A549 (cell line): Measurements from ENCODE around the gene SUSD1. TPM values are rescaled to one million over a fixed set of nuclear protein-coding genes. Genes with fewer than 3 reads are reported as not detected.

Source experiments
- ATAC-seq, 2 experiments: fragments of 200-7000 bp in 1 of 2; fragments of >200 bp in 1 of 2; cut with Nextera tagmentation in 1 of 2; cut with Tn5 transposase in 1 of 2; 3 replicates each; pipeline versions ENCODE4 v1.8.0 to v1.9.1; 2018 to 2020; ENCODE audit warnings: mild to moderate bottlenecking in 1 of 2, moderate library complexity in 1 of 2
- CTCF ChIA-PET: fragments of 300-600 bp; sonication (Branson Sonifier 250); formaldehyde crosslinking; extraction: SDS; loops from one replicate; lab custom pipeline; 2021; ENCODE audit warnings: antibody characterized with exemption, inconsistent platforms; lab: Yijun Ruan, JAX
- POLR2A ChIA-PET: fragments of 350-600 bp; formaldehyde crosslinking; extraction: SDS; loops from one replicate; lab custom pipeline; 2021; ENCODE audit warnings: antibody characterized with exemption, inconsistent platforms; lab: Yijun Ruan, JAX
- DNase-seq, 2 experiments: peaks; one replicate each; pipeline versions ENCODE4 v3.0.0 to v3.0.0-alpha.2; 2011 to 2016; ENCODE audit warnings: low read depth in 1 of 2, low spot score in 1 of 2
- FAIRE-seq: peaks from 2 replicates; lab custom pipeline; 2011; peaks lifted over from hg19 to GRCh38; lab: Jason Lieb, UNC
- H3K27ac ChIP-seq, 2 experiments: fragments of >200 bp; sonication (Bioruptor Twin); formaldehyde crosslinking; 3 replicates each; pipeline ENCODE4 v1.5.1; 2016 to 2017
- H3K4me1 ChIP-seq: fragments of >200 bp; sonication (Bioruptor Twin); formaldehyde crosslinking; 3 replicates; pipeline ENCODE4 v1.6.1; 2016
- H3K4me2 ChIP-seq: fragments of >200 bp; sonication (Bioruptor Twin); formaldehyde crosslinking; 3 replicates; pipeline ENCODE4 v1.6.1; 2016
- H3K4me3 ChIP-seq: fragments of >200 bp; sonication (Bioruptor Twin); formaldehyde crosslinking; 3 replicates; pipeline ENCODE4 v1.5.1; 2016
- H3K9me3 ChIP-seq: fragments of >200 bp; sonication (Bioruptor Twin); formaldehyde crosslinking; 3 replicates; pipeline ENCODE4 v1.6.1; 2016
- CBX2 ChIP-seq: fragments of 200-600 bp; sonication (generic); IDR thresholded peaks from 2 replicates; pipeline ENCODE4 v1.6.1; 2016; ENCODE audit warnings: low read depth, mild to moderate bottlenecking, borderline replicate concordance
- CHD4 ChIP-seq: fragments of 200-600 bp; sonication (generic); IDR thresholded peaks from 2 replicates; pipeline ENCODE4 v1.6.1; 2016; ENCODE audit warnings: antibody characterized with exemption, mild to moderate bottlenecking, borderline replicate concordance
- CTCF ChIP-seq: fragments of >200 bp; sonication (Bioruptor Twin); formaldehyde crosslinking; IDR thresholded peaks from 3 replicates; pipeline ENCODE4 v1.5.1; 2016
- EHMT2 ChIP-seq: fragments of 200-600 bp; sonication (generic); IDR thresholded peaks from 2 replicates; pipeline ENCODE4 v1.6.1; 2016; ENCODE audit warnings: antibody characterized with exemption, low read depth, mild to moderate bottlenecking, moderate library complexity
- FOSL2 ChIP-seq, 2 experiments: fragments of 450-650 bp in 1 of 2; fragments of >200 bp in 1 of 2; sonication (Bioruptor Twin) in 1 of 2; formaldehyde crosslinking; IDR thresholded peaks; 2 replicates each; pipeline versions ENCODE4 v1.5.0 to v1.6.1; 2016 to 2020; ENCODE audit warnings: mild to moderate bottlenecking in 1 of 2, moderate library complexity in 1 of 2
- FOXS1 ChIP-seq: fragments of 250-450 bp; sonication (Bioruptor Pico); IDR thresholded peaks from 2 replicates; pipeline ENCODE4 v1.5.0; 2020; ENCODE audit warnings: mild to moderate bottlenecking, moderate library complexity
- HEYL ChIP-seq: fragments of 250-450 bp; sonication (Bioruptor Pico); IDR thresholded peaks from 2 replicates; pipeline ENCODE4 v1.8.0; 2021; ENCODE audit warnings: mild to moderate bottlenecking, moderate library complexity
- HOXB5 ChIP-seq: fragments of 250-450 bp; sonication (Bioruptor Pico); IDR thresholded peaks from 2 replicates; pipeline ENCODE4 v1.5.0; 2020; ENCODE audit warnings: mild to moderate bottlenecking, moderate library complexity
- KDM5A ChIP-seq: fragments of 200-600 bp; sonication (generic); IDR thresholded peaks from 2 replicates; pipeline ENCODE4 v1.6.1; 2016; ENCODE audit warnings: antibody characterized with exemption, mild to moderate bottlenecking
- MAFK ChIP-seq: fragments of 450-650 bp; IDR thresholded peaks from 2 replicates; pipeline ENCODE4 v1.6.1; 2014; ENCODE audit not compliant: partially characterized antibody
- MAZ ChIP-seq: fragments of 150-350 bp; IDR thresholded peaks from 2 replicates; pipeline ENCODE4 v1.6.1; 2014; ENCODE audit warnings: antibody characterized with exemption, low read depth, low read length, borderline replicate concordance
- MYC ChIP-seq: IDR thresholded peaks from 2 replicates; pipeline ENCODE4 v1.6.1; 2012; ENCODE audit warnings: mild to moderate bottlenecking, inconsistent platforms, low read length, improper control_type of control experiment, borderline replicate concordance
- NFE2L2 ChIP-seq: fragments of 150-350 bp; conservative IDR thresholded peaks from 2 replicates; pipeline ENCODE4 v1.6.1; 2014; ENCODE audit warnings: low read length
- POLR2AphosphoS2 ChIP-seq: conservative IDR thresholded peaks from 2 replicates; pipeline ENCODE4 v1.6.1; 2012; ENCODE audit warnings: low read length, improper control_type of control experiment, inconsistent platforms
- RNF2 ChIP-seq: fragments of 200-600 bp; sonication (generic); IDR thresholded peaks from 2 replicates; pipeline ENCODE4 v1.6.1; 2016; ENCODE audit warnings: low read depth, mild to moderate bottlenecking, antibody characterized with exemption, moderate library complexity, borderline replicate concordance
- ZFP36 ChIP-seq: fragments of 450-650 bp; IDR thresholded peaks from 2 replicates; pipeline ENCODE4 v1.6.1; 2014; ENCODE audit warnings: borderline replicate concordance; ENCODE audit not compliant: partially characterized antibody
- ZSCAN20 ChIP-seq: fragments of 250-450 bp; sonication (Bioruptor Pico); IDR thresholded peaks from 2 replicates; pipeline ENCODE4 v1.8.0; 2022; ENCODE audit warnings: mild to moderate bottlenecking, moderate library complexity
- WGBS: methylation state at CpG from one replicate; pipeline ENCODE4 v1.1.6; 2017; ENCODE audit errors: missing lambda C conversion rate; 5-methylcytosine and 5-hydroxymethylcytosine counted together
- polyA plus RNA-seq, 4 experiments: library from polyadenylated mRNA; depleted of rRNA in 3 of 4; stranded (reverse); fragments of >200 nt; fragmentation: RNase III in 1 of 4; extraction: RNeasy Plus Mini Kit Qiagen cat#74134 plus additional on column Dnase treatment in 1 of 4; gene quantifications; 2 replicates in 3 of 4; 3 replicates in 1 of 4; pipeline ENCODE4 v1.2.3, GENCODE V29; 2011 to 2017
- TF ChIP-seq, protein P1 (sequence below): IDR thresholded peaks from 2 replicates; pipeline ENCODE4 v1.6.1; 2012
- TF ChIP-seq, protein P2 (sequence below): fragments of 250-450 bp; sonication (Bioruptor Pico); IDR thresholded peaks from 2 replicates; pipeline ENCODE4 v1.5.0; 2020; ENCODE audit warnings: low read depth, mild to moderate bottlenecking, moderate library complexity

Gene SUSD1
- polyA plus RNA-seq, 2 of the 4 experiments (the other 2 are of a cell fraction) = 15.7 to 18.6 TPM

DNA sequence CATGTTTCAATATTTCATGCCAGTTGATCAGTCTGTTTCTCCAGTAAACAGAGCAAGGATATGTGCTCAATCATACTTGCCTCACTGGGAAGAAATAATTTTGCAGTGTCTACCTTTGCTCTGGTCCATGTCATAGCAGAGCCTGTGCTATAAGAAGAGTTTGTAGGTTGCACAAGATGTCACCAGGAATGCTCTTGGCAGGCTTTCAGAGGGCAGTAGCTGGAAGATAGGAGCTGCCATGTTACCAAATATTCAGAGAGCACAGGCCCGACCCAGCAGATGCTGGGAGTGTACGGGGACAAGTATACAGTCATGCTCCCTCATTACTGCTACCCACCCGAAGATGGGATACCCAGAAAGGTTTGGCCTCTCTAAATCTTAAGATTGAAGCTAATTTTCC is 175.8 kb downstream of the SUSD1 start:
- no peak overlapping the region for H3K4me2 ChIP-seq
- 68% methylated on average over 3 of the region's 3 CpGs for WGBS
- TF ChIP-seq MAFK = no peak
- TF ChIP-seq EHMT2 = no peak
- no peak for TF ChIP-seq RNF2
- no peak for TF ChIP-seq ZFP36
- TF ChIP-seq, protein P1, sequence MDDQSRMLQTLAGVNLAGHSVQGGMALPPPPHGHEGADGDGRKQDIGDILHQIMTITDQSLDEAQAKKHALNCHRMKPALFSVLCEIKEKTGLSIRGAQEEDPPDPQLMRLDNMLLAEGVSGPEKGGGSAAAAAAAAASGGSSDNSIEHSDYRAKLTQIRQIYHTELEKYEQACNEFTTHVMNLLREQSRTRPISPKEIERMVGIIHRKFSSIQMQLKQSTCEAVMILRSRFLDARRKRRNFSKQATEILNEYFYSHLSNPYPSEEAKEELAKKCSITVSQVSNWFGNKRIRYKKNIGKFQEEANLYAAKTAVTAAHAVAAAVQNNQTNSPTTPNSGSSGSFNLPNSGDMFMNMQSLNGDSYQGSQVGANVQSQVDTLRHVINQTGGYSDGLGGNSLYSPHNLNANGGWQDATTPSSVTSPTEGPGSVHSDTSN = no peak
- TF ChIP-seq FOXS1 (CRISPR knock-in tag) = no peak
- TF ChIP-seq KDM5A = no peak
- no peak for TF ChIP-seq HEYL (CRISPR knock-in tag)
- TF ChIP-seq, protein P2, sequence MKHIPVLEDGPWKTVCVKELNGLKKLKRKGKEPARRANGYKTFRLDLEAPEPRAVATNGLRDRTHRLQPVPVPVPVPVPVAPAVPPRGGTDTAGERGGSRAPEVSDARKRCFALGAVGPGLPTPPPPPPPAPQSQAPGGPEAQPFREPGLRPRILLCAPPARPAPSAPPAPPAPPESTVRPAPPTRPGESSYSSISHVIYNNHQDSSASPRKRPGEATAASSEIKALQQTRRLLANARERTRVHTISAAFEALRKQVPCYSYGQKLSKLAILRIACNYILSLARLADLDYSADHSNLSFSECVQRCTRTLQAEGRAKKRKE (CRISPR knock-in tag) = no peak
- no peak for TF ChIP-seq CHD4
- TF ChIP-seq POLR2AphosphoS2 = no peak
- TF ChIP-seq HOXB5 = no peak
- no peak for TF ChIP-seq MAZ
- no peak for TF ChIP-seq NFE2L2
- TF ChIP-seq ZSCAN20 (CRISPR knock-in tag) = no peak
- no peak for TF ChIP-seq CBX2
- TF ChIP-seq FOSL2 (IDR thresholded peaks at IDR 0.05) = no peak
- no peak for TF ChIP-seq FOSL2 (CRISPR knock-in tag; IDR thresholded peaks at IDR 0.05)
- peak in 1 of 2 experiments; percentile 39; a peak in 2 of 6 replicates for ATAC-seq
- no peak for DNase-seq
- ChIA-PET CTCF (interaction anchor here (0.7 to 1.3 kb wide), 3 partner anchors 9 to 76 kb away, joined by 3 read pairs; no protein-coding TSS in a partner anchor), POLR2A (no interaction called here)
- H3K4me1 ChIP-seq = 0 out of 3 replicates have a peak, but pooled peaks cover 4% of the 10 kb centered on the region
- no peak overlapping the region for H3K27ac ChIP-seq
- FAIRE-seq = no peak
- H3K4me3 ChIP-seq = no peak overlapping the region
- H3K9me3 ChIP-seq = no peaks in the 10 kb centered on the region

GRCh38 chr9:111997831-111998230 is 177.3 kb downstream of the SUSD1 start:
- Histone ChIP-seq H3K4me3 (no peak overlapping the region), H3K4me1 (peaks cover 5% of the 10 kb centered on the region; the same call in 2 of the 3 replicates), H3K4me2 (no peak overlapping the region), H3K27ac (peak overlapping the region in 1 of 2 experiments; percentile 9; a peak in 1 of 6 replicates), H3K9me3 (no peaks in the 10 kb centered on the region)
- DNase-seq = no peak
- no peak for FAIRE-seq
- ChIA-PET CTCF (no interaction called here), POLR2A (no interaction called here)
- WGBS = 94% methylated on average over 5 of the region's 5 CpGs
- TF ChIP-seq CTCF (no peak), RNF2 (no peak), MYC (no peak), FOXS1 (CRISPR knock-in tag) (no peak), ZSCAN20 (CRISPR knock-in tag) (no peak)
- no peak for ATAC-seq
